Dermis blood vessel endothelial cell (primary cell): ENCODE results near the gene PPIA. TPM values are rescaled to one million over a fixed set of nuclear protein-coding genes. Genes with fewer than 3 reads are reported as not detected.
A peak's percentile ranks its signal among the peaks of the same experiment; 100 is the strongest.
"Not testable (repeated sequence)": the region's sequence is repeated elsewhere in the genome, so short reads cannot be mapped to it uniquely, and the experiment has no call there.

ENCODE experiments used
- DNase-seq: peaks from one replicate; pipeline ENCODE4 v3.0.0; 2010
- total RNA-seq: library from RNA; depleted of rRNA; stranded (reverse); fragments of >200 nt; gene quantifications from 2 replicates; pipeline ENCODE4 v1.2.3, GENCODE V29; 2014

The PPIA gene
- total RNA-seq, 1 donor from 2014 or later, result 3,103 TPM

GRCh38 chr7:44843440-44843839 is 47.0 kb downstream of the PPIA start:
- not testable (repeated sequence) for DNase-seq

DNA sequence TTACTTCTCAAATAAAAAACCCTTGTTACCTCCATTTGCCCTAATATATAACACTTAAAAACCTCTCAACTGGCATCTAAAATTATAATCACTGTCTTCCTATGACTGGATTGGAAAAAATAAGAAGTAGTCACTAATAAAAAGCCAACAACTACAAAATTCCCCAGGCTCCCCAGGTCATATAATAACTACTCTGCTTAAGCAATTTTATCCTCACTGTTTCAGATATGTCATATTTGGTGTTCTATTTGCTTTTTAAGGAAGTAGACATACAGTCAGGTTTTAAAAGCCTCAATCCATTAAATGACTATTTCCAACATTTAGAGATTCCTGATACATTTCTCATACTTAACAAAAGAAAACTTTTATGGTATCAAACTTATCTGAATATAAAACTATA is 49.0 kb downstream of the PPIA start:
- no peak for DNase-seq

GRCh38 chr7:44846390-44846789 is 49.9 kb downstream of the PPIA start:
- not testable (repeated sequence) for DNase-seq

DNA sequence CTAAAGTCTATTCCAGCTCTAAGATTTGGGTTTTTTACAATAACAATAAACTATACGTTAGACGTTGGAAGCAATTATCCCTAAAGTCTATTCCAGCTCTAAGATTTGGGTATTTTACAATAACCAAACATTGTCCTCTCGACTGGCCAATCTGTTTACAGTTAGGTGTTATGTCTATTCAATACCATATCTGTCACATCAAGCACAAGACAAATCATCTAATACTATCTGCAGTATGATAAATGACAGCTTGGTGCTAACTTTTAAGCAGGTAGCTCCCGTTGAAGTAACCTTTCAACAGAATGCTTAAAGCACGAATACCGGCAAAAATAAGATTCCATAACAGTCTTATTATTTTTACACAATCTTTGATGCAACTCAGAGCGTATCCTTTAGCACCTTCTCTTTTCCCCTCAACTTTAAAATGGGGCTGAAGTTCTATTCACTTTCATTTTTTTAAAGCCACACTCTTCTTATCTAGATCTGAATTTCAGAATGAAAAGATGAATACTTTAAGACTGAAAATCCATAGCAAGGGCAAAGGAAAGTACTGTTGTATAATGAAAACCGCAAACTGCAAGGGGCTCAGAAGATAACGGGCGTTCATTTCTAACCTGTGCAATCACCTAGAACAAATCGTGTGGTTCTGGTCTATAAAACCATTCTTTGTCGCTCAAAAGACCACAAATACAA is 50.5 kb downstream of the PPIA start:
- DNase-seq, result peak; percentile 17

- peak; percentile 93 for DNase-seq
Measured at GRCh38 chr7:44847509-44847919, 51.0 kb downstream of the PPIA start.

- DNase-seq, result peak; percentile 100
Measured at GRCh38 chr7:44847920-44848634, 51.6 kb downstream of the PPIA start, which contains the start of gene H2AZ2. TSS of gene H2AZ2 (minus strand) at chr7:44848087. CDS start at chr7:44847971, 116 bp downstream.

DNA sequence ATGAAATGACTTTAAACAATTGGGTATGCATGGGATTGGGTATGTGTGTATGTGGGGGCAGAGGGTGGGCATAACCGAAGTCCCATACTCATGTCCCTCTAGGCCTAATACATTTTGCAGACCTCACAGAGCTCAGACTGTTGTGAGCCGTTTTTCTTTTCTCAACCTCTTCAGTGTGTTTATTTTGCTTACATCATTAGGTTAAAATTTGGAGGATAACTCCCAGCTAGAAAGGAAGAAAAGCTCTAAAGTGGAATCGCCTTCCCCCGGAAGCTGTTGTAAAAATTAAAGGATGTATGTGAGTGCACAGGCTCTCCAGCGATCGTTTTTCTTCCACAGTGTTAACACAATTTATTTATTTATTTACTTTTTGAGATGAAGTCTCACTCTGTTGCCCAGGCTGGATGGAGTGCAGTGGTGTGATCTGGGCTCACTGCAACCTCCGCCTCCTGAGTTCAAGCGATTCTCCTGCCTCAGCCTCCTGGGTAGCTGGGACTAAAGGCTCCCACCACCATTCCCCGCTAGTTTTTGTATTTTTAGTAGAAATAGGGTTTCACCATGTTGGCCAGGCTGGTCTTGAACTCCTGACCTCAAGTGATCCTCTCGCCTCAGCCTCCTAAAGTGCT is 52.9 kb downstream of the PPIA start:
- DNase-seq, result no peak

GRCh38 chr7:44849885-44850544 is 53.5 kb downstream of the PPIA start:
- DNase-seq, result no peak

- DNase-seq, result no peak
Measured at GRCh38 chr7:44852590-44852989, 56.1 kb downstream of the PPIA start.

Other genes with a start within 250 kb of the PPIA start
- 55.5 and 69.5 TPM in 2 replicates for gene DDX56, start 222.8 kb upstream of the PPIA start, total RNA-seq
- gene TMED4, start 214.4 kb upstream of the PPIA start, total RNA-seq, result 78.8 and 191 TPM in 2 replicates
- 57.0 and 102 TPM in 2 replicates for gene OGDH, start 190.1 kb upstream of the PPIA start, total RNA-seq
- 10.5 and 10.6 TPM in 2 replicates for gene ZMIZ2, start 47.8 kb upstream of the PPIA start, total RNA-seq
- 158 and 274 TPM in 2 replicates for gene H2AZ2, start 51.4 kb downstream of the PPIA start, total RNA-seq
- 18.5 and 30.9 TPM in 2 replicates for gene PURB, start 88.8 kb downstream of the PPIA start, total RNA-seq
- gene MYO1G, start 182.3 kb downstream of the PPIA start, total RNA-seq, result 0.09 and 0.17 TPM in 2 replicates
- gene CCM2, start 203.5 kb downstream of the PPIA start, total RNA-seq, result 76.4 and 91.4 TPM in 2 replicates